GM12878 (cell line): Measurements from ENCODE around the gene DRD2. TPM values are rescaled to one million over a fixed set of nuclear protein-coding genes. Genes with fewer than 3 reads are reported as not detected.

ENCODE experiments used
- ATAC-seq: fragments of 200-7000 bp; cut with Tn5 transposase; 3 replicates; pipeline ENCODE4 v1.9.1; 2020; ENCODE audit warnings: mild to moderate bottlenecking, moderate library complexity
- BruUV-seq: library from RNA; stranded (reverse); fragments of 400-500 nt; replicated peaks from 2 replicates; lab custom pipeline; 2021; lab: Mats Ljungman, UMichigan
- CTCF ChIA-PET: fragments of 300-600 bp; sonication (Branson Sonifier 250); formaldehyde crosslinking; extraction: SDS; loops from one replicate; lab custom pipeline; 2021; ENCODE audit warnings: inconsistent platforms; lab: Yijun Ruan, JAX
- POLR2A ChIA-PET: fragments of 350-600 bp; formaldehyde crosslinking; extraction: SDS; loops from one replicate; lab custom pipeline; 2021; ENCODE audit warnings: inconsistent platforms; lab: Charles Lee
- RAD21 ChIA-PET: fragments of 300-600 bp; sonication (Branson Sonifier 250); formaldehyde crosslinking; loops from one replicate; lab custom pipeline; 2023; ENCODE audit warnings: antibody characterized with exemption; ENCODE audit not compliant: unreplicated experiment; lab: Charles Lee
- SMC1A ChIA-PET: fragments of 300-600 bp; sonication (Branson Sonifier 250); formaldehyde crosslinking; loops from one replicate; lab custom pipeline; 2023; ENCODE audit not compliant: unreplicated experiment, uncharacterized antibody; lab: Charles Lee
- DNase-seq: peaks from one replicate; pipeline ENCODE4 v3.0.0-alpha.2; 2011; ENCODE audit warnings: low read depth, low spot score
- FAIRE-seq: peaks from 3 replicates; lab custom pipeline; 2011; peaks lifted over from hg19 to GRCh38; lab: Jason Lieb, UNC
- H2AFZ ChIP-seq: 2 replicates; pipeline ENCODE4 v1.6.0; 2011; ENCODE audit warnings: low read depth, low read length, control low read depth; ENCODE audit not compliant: control insufficient read depth
- H3K27ac ChIP-seq: 2 replicates; pipeline ENCODE4 v1.5.1; 2011; ENCODE audit warnings: control low read depth; ENCODE audit not compliant: control insufficient read depth, insufficient read depth
- H3K27me3 ChIP-seq, 2 experiments: replicated peaks in 1 of 2; 2 replicates each; pipeline versions ENCODE4 v1.6.0 to v1.6.1; 2011; ENCODE audit warnings: low read length in 1 of 2; ENCODE audit not compliant: control insufficient read depth in 2 of 2, insufficient read depth in 2 of 2
- H3K36me3 ChIP-seq, 2 experiments: 2 replicates each; pipeline ENCODE4 v1.5.1; 2011; ENCODE audit warnings: low read length in 1 of 2; ENCODE audit not compliant: control insufficient read depth in 2 of 2, insufficient read depth in 2 of 2
- H3K4me1 ChIP-seq: 2 replicates; pipeline ENCODE4 v1.6.1; 2011; ENCODE audit warnings: mild to moderate bottlenecking, low read length, moderate library complexity, mixed read lengths; ENCODE audit not compliant: control insufficient read depth, insufficient read depth
- H3K4me2 ChIP-seq: 2 replicates; pipeline ENCODE4 v1.6.0; 2011; ENCODE audit warnings: control low read depth; ENCODE audit not compliant: control insufficient read depth, insufficient read depth
- H3K4me3 ChIP-seq: fragments of 200-600 bp; sonication (generic); 2 replicates; pipeline ENCODE4 v1.5.1; 2016
- H3K79me2 ChIP-seq: 2 replicates; pipeline ENCODE4 v1.6.0; 2011; ENCODE audit warnings: low read length; ENCODE audit not compliant: control insufficient read depth, insufficient read depth
- H3K9ac ChIP-seq: 2 replicates; pipeline ENCODE4 v1.8.0; 2011; ENCODE audit warnings: low read length, control low read depth, mixed read lengths; ENCODE audit not compliant: control insufficient read depth, insufficient read depth
- H3K9me3 ChIP-seq: replicated peaks from 3 replicates; pipeline ENCODE4 v1.5.1; 2011; ENCODE audit warnings: mild to moderate bottlenecking, low read length; ENCODE audit not compliant: control insufficient read depth, insufficient read depth
- H4K20me1 ChIP-seq: 2 replicates; pipeline ENCODE4 v1.6.0; 2011; ENCODE audit not compliant: control insufficient read depth, insufficient read depth
- ATF7 ChIP-seq: fragments of 450-650 bp; IDR thresholded peaks from 2 replicates; pipeline ENCODE4 v1.6.1; 2016; ENCODE audit warnings: low read depth, mild to moderate bottlenecking
- CREB1 ChIP-seq: IDR thresholded peaks from 2 replicates; pipeline ENCODE4 v1.6.1; 2012; ENCODE audit warnings: low read depth, mild to moderate bottlenecking, inconsistent platforms
- CTCF ChIP-seq, 3 experiments: IDR thresholded peaks in 2 of 3; conservative IDR thresholded peaks in 1 of 3; 2 replicates each; pipeline ENCODE4 v1.5.1; 2011; ENCODE audit warnings: low read depth in 3 of 3, low read length in 3 of 3, mild to moderate bottlenecking in 3 of 3, control low read depth in 2 of 3, moderate library complexity in 2 of 3, inconsistent platforms in 1 of 3, mixed read lengths in 1 of 3; ENCODE audit not compliant: control insufficient read depth in 2 of 3, insufficient read depth in 1 of 3; ENCODE audit errors: extremely low read depth in 1 of 3
- FOS ChIP-seq: IDR thresholded peaks from 3 replicates; pipeline ENCODE4 v1.6.1; 2011; ENCODE audit warnings: borderline replicate concordance; ENCODE audit not compliant: insufficient read length; ENCODE audit errors: extremely low read depth
- GATAD2B ChIP-seq: fragments of 450-650 bp; conservative IDR thresholded peaks from 2 replicates; pipeline ENCODE4 v1.6.1; 2017; ENCODE audit warnings: low read depth, mild to moderate bottlenecking, moderate library complexity
- PML ChIP-seq: IDR thresholded peaks from 2 replicates; pipeline ENCODE4 v1.6.1; 2012; ENCODE audit warnings: low read length, inconsistent platforms
- POU2F2 ChIP-seq: IDR thresholded peaks from 3 replicates; pipeline ENCODE4 v1.6.1; 2011; ENCODE audit warnings: low read depth, mild to moderate bottlenecking, low read length, borderline replicate concordance
- SPI1 ChIP-seq: IDR thresholded peaks from 2 replicates; pipeline ENCODE4 v1.6.1; 2011; ENCODE audit warnings: low read depth, mild to moderate bottlenecking, low read length, moderate library complexity, borderline replicate concordance; ENCODE audit not compliant: insufficient read depth
- STAT3 ChIP-seq: IDR thresholded peaks from 2 replicates; pipeline ENCODE4 v1.6.1; 2011; ENCODE audit warnings: low read depth, low read length, improper control_type of control experiment
- WRNIP1 ChIP-seq: IDR thresholded peaks from 2 replicates; pipeline ENCODE4 v1.6.1; 2011; ENCODE audit warnings: low read depth, low read length, improper control_type of control experiment, borderline replicate concordance
- ZBED1 ChIP-seq: IDR thresholded peaks from 2 replicates; pipeline ENCODE4 v1.6.1; 2016; ENCODE audit warnings: borderline replicate concordance
- ZNF24 ChIP-seq: fragments of 450-650 bp; IDR thresholded peaks from 2 replicates; pipeline ENCODE4 v1.6.1; 2017; ENCODE audit warnings: antibody characterized with exemption, mild to moderate bottlenecking
- ZNF687 ChIP-seq: fragments of 450-650 bp; IDR thresholded peaks from 2 replicates; pipeline ENCODE4 v1.6.1; 2017; ENCODE audit warnings: mild to moderate bottlenecking, moderate library complexity
- WGBS: methylation state at CpG from one replicate; pipeline ENCODE4 v1.1.6; 2016; ENCODE audit warnings: low lambda C conversion rate; ENCODE audit not compliant: insufficient replicate concordance, insufficient coverage; ENCODE audit errors: missing lambda C conversion rate; 5-methylcytosine and 5-hydroxymethylcytosine counted together
- in situ Hi-C: fragments of 300-500 bp; cut with MboI; formaldehyde crosslinking; loops from 9 replicates; pipeline ENCODE4 v1.14.3; 2018; ENCODE audit warnings: mixed read lengths
- intact Hi-C: fragments of 100-400 bp; cut with micrococcal nuclease; formaldehyde crosslinking; loops from one replicate; pipeline ENCODE4 v1.14.2; 2022; ENCODE audit not compliant: unreplicated experiment
- polyA plus RNA-seq, 11 experiments: library from polyadenylated mRNA; depleted of rRNA in 4 of 11; unstranded in 6 of 11; stranded (reverse) in 5 of 11; fragments of >200 nt; fragmentation: Nextera tagmentation in 4 of 11; fragmentation: Illumina TruSeq in 1 of 11; extraction: Ambion mirVana in 4 of 11; extraction: Trizol in 1 of 11; gene quantifications; 1 replicate in 1 of 11; 2 replicates in 10 of 11; pipeline versions ENCODE4 v1.2.1 to v1.2.3, GENCODE V29; 2011 to 2016; ENCODE audit warnings: inconsistent platforms in 2 of 11, missing spikeins in 2 of 11, low read depth in 1 of 11
- total RNA-seq, 4 experiments: library from RNA; depleted of rRNA in 3 of 4; stranded (reverse); fragments of >200 nt in 3 of 4; fragmentation: Illumina TruSeq in 1 of 4; extraction: Trizol in 1 of 4; gene quantifications; 2 replicates each; pipeline versions ENCODE4 v1.2.1 to v1.2.3, GENCODE V29; 2013 to 2021

DRD2 gene
- total and polyA plus RNA-seq, 10 of the 15 experiments (the other 5 are each of a cell fraction or from before 2014, with no cell fraction given): not detected

- intact Hi-C loops: no loop called here
- Histone ChIP-seq H3K27me3 (no peaks in the 10 kb centered on the region; a peak in 1 of 4 replicates), H2AFZ (no peak overlapping the region), H3K36me3 (no peaks in the 10 kb centered on the region), H3K79me2 (no peaks in the 10 kb centered on the region), H4K20me1 (no peaks in the 10 kb centered on the region; the same call in 1 of the 2 replicates), H3K27ac (no peak overlapping the region), H3K4me3 (no peak overlapping the region), H3K4me1 (no peaks in the 10 kb centered on the region), H3K9ac (no peak overlapping the region), H3K9me3 (no peaks in the 10 kb centered on the region), H3K4me2 (no peak overlapping the region)
- ChIA-PET SMC1A (no interaction called here), POLR2A (no interaction called here), RAD21 (no interaction called here), CTCF (no interaction called here)
- DNase-seq (no peak), FAIRE-seq (no peak), ATAC-seq (no peak)
- WGBS: 0% methylated on average over 2 of the region's 2 CpGs
- BruUV-seq: no TSS peak
- in situ Hi-C loops: no loop called here
- no peak for TF ChIP-seq GATAD2B
- TF ChIP-seq FOS: no peak
- no peak for TF ChIP-seq STAT3
- no peak for TF ChIP-seq ZNF24
- no peak for TF ChIP-seq SPI1
- TF ChIP-seq CREB1: no peak
- TF ChIP-seq ZNF687: no peak
- no peak for TF ChIP-seq ATF7
- TF ChIP-seq ZBED1: no peak
- TF ChIP-seq CTCF (IDR thresholded peaks at IDR 0.05 in 2 of 3, conservative IDR thresholded peaks at IDR 0.05 in 1 of 3; ENCODE audit: control insufficient read depth in 2 of 3, extremely low read depth in 1 of 3, insufficient read depth in 1 of 3, low read depth in 3 of 3, low read length in 3 of 3): no peak
- TF ChIP-seq PML: no peak
- no peak for TF ChIP-seq WRNIP1
- TF ChIP-seq POU2F2: no peak
Observed at GRCh38 chr11:113401718-113402117, 73.5 kb downstream of the DRD2 start.
